ENCODE data around the gene MAS1. TPM values are rescaled to one million over a fixed set of nuclear protein-coding genes. Genes with fewer than 3 reads are reported as not detected.

MAS1 gene
- total and polyA plus RNA-seq, 2 donors, result under 0.01 to 0.02 TPM

- no peaks in the 10 kb centered on the region for H3K36me3 ChIP-seq (ENCODE audit: control insufficient read depth in 2 of 2, insufficient read depth in 2 of 2, low read length in 1 of 2)
- 94% methylated on average over 3 of the region's 3 CpGs for WGBS
- peaks cover 0 to 5% of the 10 kb centered on the region in 2 donors for H3K27me3 ChIP-seq (ENCODE audit: control insufficient read depth in 2 of 2, insufficient read depth in 1 of 2, low read length in 1 of 2)
- H3K4me1 ChIP-seq (ENCODE audit: control insufficient read depth in 2 of 2, insufficient read depth in 2 of 2, low read length in 2 of 2), result no peaks in the 10 kb centered on the region
- H3K27ac ChIP-seq (ENCODE audit: low read depth in 1 of 2, low read length in 1 of 2), result no peak overlapping the region
- no peak overlapping the region for H3K4me3 ChIP-seq (ENCODE audit: low read length in 2 of 2)
- H3K9me3 ChIP-seq (ENCODE audit: control insufficient read depth in 2 of 2, insufficient read depth in 1 of 2, low read length in 1 of 2), result no peaks in the 10 kb centered on the region
- no peak for DNase-seq (ENCODE audit: low read depth in 6 of 9, low spot score in 9 of 9)
Measured at GRCh38 chr6:159876242-159876641, 14.5 kb upstream of the MAS1 start.

DNA sequence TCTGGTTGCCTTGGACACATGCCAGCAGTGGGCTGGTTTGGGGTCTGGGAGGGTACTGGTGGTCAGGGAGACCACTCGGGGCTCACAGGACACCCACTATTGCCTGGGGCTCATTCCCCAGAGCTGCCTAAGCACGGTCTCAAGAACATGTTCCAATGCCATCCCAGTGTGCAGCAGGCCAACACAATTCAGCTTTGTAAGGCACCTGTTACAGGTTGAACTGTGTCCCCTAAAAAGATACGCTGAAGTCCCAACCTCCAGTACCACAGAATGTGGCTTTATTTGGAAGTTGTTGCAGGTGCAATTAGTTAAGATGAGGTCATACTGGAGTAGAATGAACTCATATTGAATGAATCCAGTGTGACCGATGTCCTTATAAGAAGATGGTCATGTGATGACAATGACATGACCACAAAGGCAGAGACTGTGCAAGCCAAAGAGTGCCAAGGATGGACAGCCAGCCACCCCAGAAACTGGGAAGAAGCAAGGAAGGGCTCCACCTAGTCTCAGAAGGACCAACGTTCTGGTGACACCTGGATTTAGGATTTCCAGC is 13.5 kb upstream of the MAS1 start:
- 92% methylated on average over 5 of the region's 5 CpGs for WGBS
- Histone ChIP-seq H3K27ac (ENCODE audit: low read depth in 1 of 2, low read length in 1 of 2) (no peak overlapping the region), H3K4me3 (ENCODE audit: low read length in 2 of 2) (no peak overlapping the region), H3K4me1 (ENCODE audit: control insufficient read depth in 2 of 2, insufficient read depth in 2 of 2, low read length in 2 of 2) (no peaks in the 10 kb centered on the region), H3K27me3 (ENCODE audit: control insufficient read depth in 2 of 2, insufficient read depth in 1 of 2, low read length in 1 of 2) (peaks cover 0 to 3% of the 10 kb centered on the region in 2 donors), H3K9me3 (ENCODE audit: control insufficient read depth in 2 of 2, insufficient read depth in 1 of 2, low read length in 1 of 2) (no peaks in the 10 kb centered on the region), H3K36me3 (ENCODE audit: control insufficient read depth in 2 of 2, insufficient read depth in 2 of 2, low read length in 1 of 2) (no peaks in the 10 kb centered on the region)
- no peak for DNase-seq (ENCODE audit: low read depth in 6 of 9, low spot score in 9 of 9)

DNA sequence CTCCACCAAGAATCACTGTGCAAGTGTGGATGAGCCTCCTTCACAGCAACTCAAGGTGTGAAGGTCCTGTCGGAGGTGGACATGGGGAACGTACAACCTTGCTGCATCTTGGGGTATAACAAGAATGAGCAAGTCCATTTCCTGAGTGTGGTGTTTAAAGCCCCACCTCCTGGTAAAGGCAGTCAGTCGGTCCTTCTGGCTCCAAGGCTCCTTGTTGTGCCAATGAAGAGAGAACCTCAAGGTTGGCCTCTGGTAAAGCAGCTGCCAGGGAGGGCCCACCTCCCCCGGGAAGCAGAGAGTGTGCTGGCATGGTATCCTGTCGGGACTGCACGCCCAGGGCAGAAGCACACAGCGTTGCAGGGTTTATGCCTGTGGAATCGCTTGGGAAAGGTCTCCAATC is 12.4 kb upstream of the MAS1 start:
- H3K4me1 ChIP-seq (ENCODE audit: control insufficient read depth in 2 of 2, insufficient read depth in 2 of 2, low read length in 2 of 2), result no peaks in the 10 kb centered on the region
- peaks cover 0 to 2% of the 10 kb centered on the region in 2 donors for H3K27me3 ChIP-seq (ENCODE audit: control insufficient read depth in 2 of 2, insufficient read depth in 1 of 2, low read length in 1 of 2)
- H3K4me3 ChIP-seq (ENCODE audit: low read length in 2 of 2), result no peak overlapping the region
- 94% methylated on average over 8 of the region's 8 CpGs for WGBS
- H3K9me3 ChIP-seq (ENCODE audit: control insufficient read depth in 2 of 2, insufficient read depth in 1 of 2, low read length in 1 of 2), result no peaks in the 10 kb centered on the region
- no peak overlapping the region for H3K27ac ChIP-seq (ENCODE audit: low read depth in 1 of 2, low read length in 1 of 2)
- DNase-seq (ENCODE audit: low read depth in 6 of 9, low spot score in 9 of 9), result no peak
- no peaks in the 10 kb centered on the region for H3K36me3 ChIP-seq (ENCODE audit: control insufficient read depth in 2 of 2, insufficient read depth in 2 of 2, low read length in 1 of 2)

DNA sequence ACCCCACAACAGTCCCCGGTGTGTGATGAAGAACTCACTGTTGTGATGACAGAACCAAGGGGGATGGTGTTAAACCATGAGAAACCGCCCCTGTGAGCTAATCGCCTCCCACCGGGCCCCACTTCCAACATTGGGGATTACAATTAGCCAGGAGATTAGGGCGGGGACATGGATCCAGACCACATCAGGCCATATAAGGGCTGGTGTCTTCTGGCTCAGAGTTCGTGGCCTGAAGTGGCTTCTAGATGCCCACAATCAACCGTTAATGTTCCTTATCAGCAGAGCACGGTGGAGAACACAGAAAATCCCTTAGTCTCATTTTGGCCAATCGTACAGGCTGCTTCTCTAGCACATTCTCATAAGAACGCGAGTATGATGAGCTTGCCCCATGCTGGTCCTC is 10.9 kb upstream of the MAS1 start:
- Histone ChIP-seq H3K9me3 (ENCODE audit: control insufficient read depth in 2 of 2, insufficient read depth in 1 of 2, low read length in 1 of 2) (no peaks in the 10 kb centered on the region), H3K27ac (ENCODE audit: low read depth in 1 of 2, low read length in 1 of 2) (no peak overlapping the region), H3K36me3 (ENCODE audit: control insufficient read depth in 2 of 2, insufficient read depth in 2 of 2, low read length in 1 of 2) (no peaks in the 10 kb centered on the region), H3K27me3 (ENCODE audit: control insufficient read depth in 2 of 2, insufficient read depth in 1 of 2, low read length in 1 of 2) (no peaks in the 10 kb centered on the region), H3K4me1 (ENCODE audit: control insufficient read depth in 2 of 2, insufficient read depth in 2 of 2, low read length in 2 of 2) (no peaks in the 10 kb centered on the region), H3K4me3 (ENCODE audit: low read length in 2 of 2) (no peak overlapping the region)
- DNase-seq (ENCODE audit: low read depth in 6 of 9, low spot score in 9 of 9), result no peak
- WGBS, result 95% methylated on average over 11 of the region's 11 CpGs

GRCh38 chr6:159880412-159880975 is 10.3 kb upstream of the MAS1 start:
- 91% methylated on average over 6 of the region's 6 CpGs for WGBS
- DNase-seq (ENCODE audit: low read depth in 6 of 9, low spot score in 9 of 9), result no peak
- H3K27ac ChIP-seq (ENCODE audit: low read depth in 1 of 2, low read length in 1 of 2), result no peak overlapping the region
- no peaks in the 10 kb centered on the region for H3K27me3 ChIP-seq (ENCODE audit: control insufficient read depth in 2 of 2, insufficient read depth in 1 of 2, low read length in 1 of 2)
- no peaks in the 10 kb centered on the region for H3K36me3 ChIP-seq (ENCODE audit: control insufficient read depth in 2 of 2, insufficient read depth in 2 of 2, low read length in 1 of 2)
- no peak overlapping the region for H3K4me3 ChIP-seq (ENCODE audit: low read length in 2 of 2)
- H3K4me1 ChIP-seq (ENCODE audit: control insufficient read depth in 2 of 2, insufficient read depth in 2 of 2, low read length in 2 of 2), result no peaks in the 10 kb centered on the region
- H3K9me3 ChIP-seq (ENCODE audit: control insufficient read depth in 2 of 2, insufficient read depth in 1 of 2, low read length in 1 of 2), result no peaks in the 10 kb centered on the region

GRCh38 chr6:159884720-159885119 is 6.1 kb upstream of the MAS1 start:
- WGBS, result 88% methylated on average over 4 of the region's 4 CpGs
- Histone ChIP-seq H3K4me3 (ENCODE audit: low read length in 2 of 2) (no peak overlapping the region), H3K4me1 (ENCODE audit: control insufficient read depth in 2 of 2, insufficient read depth in 2 of 2, low read length in 2 of 2) (no peaks in the 10 kb centered on the region), H3K9me3 (ENCODE audit: control insufficient read depth in 2 of 2, insufficient read depth in 1 of 2, low read length in 1 of 2) (no peaks in the 10 kb centered on the region), H3K27me3 (ENCODE audit: control insufficient read depth in 2 of 2, insufficient read depth in 1 of 2, low read length in 1 of 2) (peaks cover 2 to 29% of the 10 kb centered on the region in 2 donors), H3K36me3 (ENCODE audit: control insufficient read depth in 2 of 2, insufficient read depth in 2 of 2, low read length in 1 of 2) (no peaks in the 10 kb centered on the region), H3K27ac (ENCODE audit: low read depth in 1 of 2, low read length in 1 of 2) (no peak overlapping the region)
- no peak for DNase-seq (ENCODE audit: low read depth in 6 of 9, low spot score in 9 of 9)

GRCh38 chr6:159886270-159886669 is 4.5 kb upstream of the MAS1 start:
- no peaks in the 10 kb centered on the region for H3K4me1 ChIP-seq (ENCODE audit: control insufficient read depth in 2 of 2, insufficient read depth in 2 of 2, low read length in 2 of 2)
- H3K9me3 ChIP-seq (ENCODE audit: control insufficient read depth in 2 of 2, insufficient read depth in 1 of 2, low read length in 1 of 2), result no peaks in the 10 kb centered on the region
- DNase-seq (ENCODE audit: low read depth in 6 of 9, low spot score in 9 of 9), result no peak
- H3K4me3 ChIP-seq (ENCODE audit: low read length in 2 of 2), result no peak overlapping the region
- no peaks in the 10 kb centered on the region for H3K36me3 ChIP-seq (ENCODE audit: control insufficient read depth in 2 of 2, insufficient read depth in 2 of 2, low read length in 1 of 2)
- H3K27ac ChIP-seq (ENCODE audit: low read depth in 1 of 2, low read length in 1 of 2), result no peak overlapping the region
- H3K27me3 ChIP-seq (ENCODE audit: control insufficient read depth in 2 of 2, insufficient read depth in 1 of 2, low read length in 1 of 2), result peaks cover 2 to 35% of the 10 kb centered on the region in 2 donors
- 93% methylated on average over 3 of the region's 3 CpGs for WGBS

- no peaks in the 10 kb centered on the region for H3K36me3 ChIP-seq (ENCODE audit: control insufficient read depth in 2 of 2, insufficient read depth in 2 of 2, low read length in 1 of 2)
- no peaks in the 10 kb centered on the region for H3K4me1 ChIP-seq (ENCODE audit: control insufficient read depth in 2 of 2, insufficient read depth in 2 of 2, low read length in 2 of 2)
- WGBS, result 84% methylated on average over 7 of the region's 7 CpGs
Measured at GRCh38 chr6:159887146-159887545, 3.6 kb upstream of the MAS1 start.

GRCh38 chr6:159887761-159888160 is 3.0 kb upstream of the MAS1 start:
- Histone ChIP-seq H3K36me3 (ENCODE audit: control insufficient read depth in 2 of 2, insufficient read depth in 2 of 2, low read length in 1 of 2) (no peaks in the 10 kb centered on the region), H3K4me1 (ENCODE audit: control insufficient read depth in 2 of 2, insufficient read depth in 2 of 2, low read length in 2 of 2) (no peaks in the 10 kb centered on the region), H3K27ac (ENCODE audit: low read depth in 1 of 2, low read length in 1 of 2) (no peak overlapping the region), H3K4me3 (ENCODE audit: low read length in 2 of 2) (no peak overlapping the region), H3K27me3 (ENCODE audit: control insufficient read depth in 2 of 2, insufficient read depth in 1 of 2, low read length in 1 of 2) (peaks cover 2 to 38% of the 10 kb centered on the region in 2 donors), H3K9me3 (ENCODE audit: control insufficient read depth in 2 of 2, insufficient read depth in 1 of 2, low read length in 1 of 2) (no peaks in the 10 kb centered on the region)
- DNase-seq (ENCODE audit: low read depth in 6 of 9, low spot score in 9 of 9), result no peak
- 81% methylated on average over 6 of the region's 6 CpGs for WGBS

More at GRCh38 chr6:159887146-159887545, 3.6 kb upstream of the MAS1 start:
- peaks cover 2 to 38% of the 10 kb centered on the region in 2 donors for H3K27me3 ChIP-seq (ENCODE audit: control insufficient read depth in 2 of 2, insufficient read depth in 1 of 2, low read length in 1 of 2)
- H3K4me3 ChIP-seq (ENCODE audit: low read length in 2 of 2), result no peak overlapping the region
- no peak overlapping the region for H3K27ac ChIP-seq (ENCODE audit: low read depth in 1 of 2, low read length in 1 of 2)
- H3K9me3 ChIP-seq (ENCODE audit: control insufficient read depth in 2 of 2, insufficient read depth in 1 of 2, low read length in 1 of 2), result no peaks in the 10 kb centered on the region
- DNase-seq (ENCODE audit: low read depth in 6 of 9, low spot score in 9 of 9), result no peak
